Activated T-helper 1 cell treated with anti-CD3 and anti-CD28 coated beads, Interleukin-12 subunit alpha, Interleukin-12 subunit beta, Interleukin-2, Interleukin-4 antibody, amounts not matched to agents 30 ng/mL and 10 ng/mL and 1 ng/mL, durations not matched to agents 14 hours and 24 hours and 36 hours (primary cell): ENCODE results near the gene DOCK8. TPM values are rescaled to one million over a fixed set of nuclear protein-coding genes. Genes with fewer than 3 reads are reported as not detected.
A peak's percentile ranks its signal among the peaks of the same experiment; 100 is the strongest.
"Not testable (repeated sequence)": the region's sequence is repeated elsewhere in the genome, so short reads cannot be mapped to it uniquely, and the experiment has no call there.

ENCODE experiments used
- DNase-seq: peaks from one replicate; pipeline ENCODE4 v3.0.0; 2021; ENCODE audit warnings: low spot score
- H3K27ac Mint-ChIP-seq: one replicate; pipeline ENCODE4 v1.8.0; 2021; ENCODE audit warnings: mild to moderate bottlenecking, mixed read lengths
- H3K27me3 Mint-ChIP-seq: one replicate; pipeline ENCODE4 v1.8.0; 2022; ENCODE audit warnings: mild to moderate bottlenecking, moderate library complexity, mixed read lengths; ENCODE audit not compliant: insufficient read depth
- H3K36me3 Mint-ChIP-seq: one replicate; pipeline ENCODE4 v1.8.0; 2021; ENCODE audit warnings: low read depth, mixed read lengths
- H3K4me1 Mint-ChIP-seq: one replicate; pipeline ENCODE4 v1.8.0; 2021; ENCODE audit warnings: low read depth, mixed read lengths
- H3K4me3 Mint-ChIP-seq: one replicate; pipeline ENCODE4 v1.8.0; 2021; ENCODE audit warnings: mild to moderate bottlenecking, moderate library complexity, mixed read lengths
- H3K9me3 Mint-ChIP-seq: one replicate; pipeline ENCODE4 v1.8.0; 2021; ENCODE audit warnings: mixed read lengths
- intact Hi-C: fragments of 100-400 bp; cut with micrococcal nuclease; formaldehyde crosslinking; loops from one replicate; pipeline ENCODE4 v1.15.1; 2024
- total RNA-seq: library from RNA; stranded (reverse); gene quantifications from 2 replicates; pipeline ENCODE4 v1.2.3, GENCODE V29; 2022

Gene DOCK8
- total RNA-seq, 1 donor from 2014 or later = 120 TPM

DNA sequence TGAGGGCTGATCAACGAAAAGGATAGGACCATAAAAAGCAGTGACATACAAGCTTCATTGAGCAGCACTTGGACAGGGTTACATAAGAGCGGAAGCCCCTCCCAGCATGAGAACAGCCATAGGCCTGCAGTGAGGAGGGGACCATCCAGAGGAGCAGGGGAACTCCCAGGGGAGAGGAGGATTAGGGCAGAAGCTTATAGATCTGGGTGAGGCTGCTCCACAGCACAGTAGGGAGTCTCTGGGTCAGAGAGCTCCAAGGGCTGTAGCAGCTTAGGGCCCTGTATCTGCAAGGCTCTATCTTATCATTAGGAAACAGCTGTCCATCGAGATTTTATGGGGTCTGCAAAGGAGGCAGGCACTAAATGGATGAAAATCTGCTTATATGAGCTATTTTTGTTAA is 186.6 kb downstream of the DOCK8 start:
- Mint-ChIP-seq H3K9me3 (no peaks in the 10 kb centered on the region), H3K4me1 (peaks cover 9% of the 10 kb centered on the region), H3K36me3 (peaks cover 62% of the 10 kb centered on the region), H3K27ac (peak overlapping the region; percentile 88), H3K27me3 (no peaks in the 10 kb centered on the region), H3K4me3 (no peak overlapping the region)
- intact Hi-C loops = no loop called here
- DNase-seq = no peak

DNA sequence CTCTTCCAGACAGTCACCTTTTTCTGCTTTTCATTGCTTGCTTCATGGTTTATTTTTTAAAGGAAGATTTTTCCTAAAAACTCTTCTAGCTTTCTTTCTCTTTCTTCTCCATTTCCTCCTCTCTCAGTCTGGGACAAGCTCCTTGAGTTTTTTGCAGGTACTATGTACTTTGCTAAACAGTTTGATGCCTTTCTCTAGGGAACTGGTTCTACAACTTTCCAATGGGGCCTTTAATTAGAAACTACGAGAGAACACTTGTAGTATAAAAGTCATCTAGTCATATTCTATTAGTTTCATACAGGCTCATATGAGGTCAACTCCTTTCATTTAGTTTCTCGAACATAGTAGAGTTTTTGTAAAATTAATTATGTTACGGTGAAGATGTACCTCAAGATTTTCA is 189.6 kb downstream of the DOCK8 start:
- intact Hi-C loops = no loop called here
- Mint-ChIP-seq H3K9me3 (no peaks in the 10 kb centered on the region), H3K27me3 (no peaks in the 10 kb centered on the region), H3K27ac (no peak overlapping the region), H3K4me1 (peaks cover 9% of the 10 kb centered on the region), H3K4me3 (no peak overlapping the region), H3K36me3 (peaks cover 75% of the 10 kb centered on the region)
- no peak for DNase-seq

DNA sequence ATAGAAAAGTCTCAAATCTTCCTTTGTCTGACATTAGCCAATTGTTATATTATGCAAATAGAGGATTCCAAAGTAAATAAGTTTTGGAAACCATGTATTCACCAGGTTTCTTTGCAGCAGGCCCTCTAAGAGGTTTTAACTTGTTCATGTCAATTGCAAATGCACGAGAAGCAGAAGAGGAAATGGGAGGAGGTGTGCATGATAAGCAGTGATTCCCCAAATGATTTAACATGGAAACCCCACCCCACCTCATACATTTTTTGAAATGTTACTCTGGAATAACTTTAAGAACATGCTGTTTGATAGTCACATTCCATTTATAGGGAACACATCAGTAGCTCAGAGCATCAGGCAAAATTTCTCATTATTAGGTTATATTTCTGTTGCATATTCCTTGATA is 190.7 kb downstream of the DOCK8 start:
- Mint-ChIP-seq H3K27ac (no peak overlapping the region), H3K36me3 (peaks cover 72% of the 10 kb centered on the region), H3K4me3 (no peak overlapping the region), H3K4me1 (peaks cover 9% of the 10 kb centered on the region), H3K27me3 (no peaks in the 10 kb centered on the region), H3K9me3 (no peaks in the 10 kb centered on the region)
- intact Hi-C loops = no loop called here
- no peak for DNase-seq

DNA sequence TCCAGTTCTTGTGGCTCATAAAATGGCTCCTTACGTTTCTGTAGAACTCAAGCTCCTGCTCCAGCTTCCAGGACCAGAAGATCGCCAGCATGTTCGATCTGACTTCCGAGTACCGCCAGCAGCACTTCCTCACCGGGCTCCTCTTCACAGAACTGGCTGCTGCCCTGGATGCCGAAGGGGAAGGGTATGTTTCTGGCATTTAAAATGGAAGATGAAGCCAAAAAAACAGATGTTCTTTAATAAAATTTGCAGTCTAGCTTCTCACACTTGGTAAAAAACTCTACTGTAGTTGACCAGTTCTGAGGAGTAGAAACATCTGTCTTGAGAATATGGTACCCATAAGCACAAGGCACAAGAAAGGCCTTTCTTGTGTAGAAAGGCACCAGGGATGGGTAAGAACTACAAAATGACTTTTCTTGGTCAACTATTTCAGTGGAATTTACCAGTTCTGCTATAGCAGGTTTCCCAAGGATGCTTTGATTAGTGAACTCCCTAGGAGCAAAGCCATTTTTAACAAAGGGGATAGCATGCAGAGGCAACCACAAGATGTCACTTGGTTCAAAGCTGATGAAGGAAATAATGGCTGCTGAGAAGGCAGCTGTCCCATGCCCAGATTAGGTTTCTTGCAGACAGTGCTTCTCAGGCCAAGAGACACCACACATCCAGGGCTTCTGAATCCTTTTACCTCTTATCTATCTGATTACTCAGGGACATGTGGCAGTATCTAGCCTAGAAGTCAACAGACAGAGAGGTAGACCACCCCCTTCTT is 192.4 kb downstream of the DOCK8 start:
- Mint-ChIP-seq H3K9me3 (no peaks in the 10 kb centered on the region), H3K4me1 (peaks cover 3% of the 10 kb centered on the region), H3K4me3 (no peak overlapping the region), H3K27me3 (no peaks in the 10 kb centered on the region), H3K27ac (no peak overlapping the region), H3K36me3 (peaks cover 68% of the 10 kb centered on the region)
- DNase-seq = no peak
- intact Hi-C loops = no loop called here

DNA sequence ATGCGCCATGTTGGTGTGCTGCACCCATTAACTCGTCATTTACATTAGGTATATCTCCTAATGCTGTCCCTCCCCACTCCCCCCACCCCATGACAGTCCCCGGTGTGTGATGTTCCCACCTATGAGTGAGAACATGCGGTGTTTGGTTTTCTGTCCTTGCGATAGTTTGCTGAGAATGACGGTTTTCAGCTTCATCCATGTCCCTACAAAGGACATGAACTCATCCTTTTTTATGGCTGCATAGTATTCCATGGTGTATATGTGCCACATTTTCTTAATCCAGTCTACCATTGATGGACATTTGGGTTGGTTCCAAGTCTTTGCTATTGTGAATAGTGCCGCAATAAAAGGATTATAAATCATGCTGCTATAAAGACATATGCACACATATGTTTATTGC is 195.0 kb downstream of the DOCK8 start:
- DNase-seq, H3K27me3 Mint-ChIP-seq, H3K4me1 Mint-ChIP-seq, H3K4me3 Mint-ChIP-seq, H3K9me3 Mint-ChIP-seq, H3K27ac Mint-ChIP-seq, intact Hi-C loops: not testable (repeated sequence)
- H3K36me3 Mint-ChIP-seq = peaks cover 59% of the 10 kb centered on the region

DNA sequence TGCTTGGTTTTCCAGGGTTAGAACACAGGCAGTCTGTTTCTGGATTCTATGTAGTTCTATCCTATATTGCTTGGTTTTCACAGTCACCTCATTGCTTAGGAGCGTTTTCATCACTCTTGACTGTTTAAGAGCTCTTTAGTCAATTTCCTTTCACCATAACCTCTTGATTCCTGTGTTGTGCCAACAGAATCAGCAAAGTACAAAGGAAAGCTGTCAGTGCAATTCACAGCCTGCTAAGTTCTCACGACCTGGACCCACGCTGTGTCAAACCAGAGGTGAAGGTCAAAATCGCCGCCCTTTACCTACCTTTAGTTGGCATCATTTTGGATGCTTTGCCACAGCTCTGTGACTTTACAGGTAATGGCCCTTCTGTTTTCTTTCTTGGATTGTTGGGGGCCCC is 199.9 kb downstream of the DOCK8 start:
- H3K4me1 Mint-ChIP-seq = no peaks in the 10 kb centered on the region
- peaks cover 40% of the 10 kb centered on the region for H3K36me3 Mint-ChIP-seq
- no peaks in the 10 kb centered on the region for H3K27me3 Mint-ChIP-seq
- intact Hi-C loops = no loop called here
- H3K27ac Mint-ChIP-seq = no peak overlapping the region
- H3K9me3 Mint-ChIP-seq = no peaks in the 10 kb centered on the region
- DNase-seq = no peak
- no peak overlapping the region for H3K4me3 Mint-ChIP-seq

DNA sequence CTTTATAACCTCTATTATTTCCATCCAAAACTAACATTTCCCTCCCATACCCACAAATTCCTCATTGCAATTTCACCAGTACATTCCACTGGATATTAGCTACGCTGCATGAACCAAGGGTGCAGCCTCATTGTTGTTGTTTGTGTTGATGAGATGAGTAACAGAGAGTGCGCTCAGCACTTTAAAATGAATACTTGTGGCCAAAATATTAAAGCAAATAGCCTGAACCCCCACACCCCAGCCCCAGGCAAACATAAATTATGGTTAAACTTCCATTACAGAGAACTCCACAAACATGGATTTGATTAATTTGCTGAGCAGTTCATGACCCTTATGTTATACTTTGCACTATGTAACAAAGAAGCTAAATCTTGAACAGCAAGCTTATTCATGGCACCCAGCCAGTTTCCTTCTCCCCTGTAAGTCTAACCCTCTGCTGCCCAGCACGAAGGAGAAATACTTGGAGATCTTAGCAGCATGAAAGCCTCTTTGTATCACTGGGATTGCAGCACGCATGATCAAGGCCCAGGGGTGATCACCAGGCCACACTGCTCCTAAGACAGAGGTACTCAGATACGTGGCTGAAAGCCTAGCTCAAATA is 205.0 kb downstream of the DOCK8 start:
- Mint-ChIP-seq H3K4me3 (no peak overlapping the region), H3K27me3 (no peaks in the 10 kb centered on the region), H3K27ac (no peak overlapping the region), H3K36me3 (peaks cover 43% of the 10 kb centered on the region), H3K9me3 (no peaks in the 10 kb centered on the region), H3K4me1 (no peaks in the 10 kb centered on the region)
- intact Hi-C loops = no loop called here
- DNase-seq = no peak

DNA sequence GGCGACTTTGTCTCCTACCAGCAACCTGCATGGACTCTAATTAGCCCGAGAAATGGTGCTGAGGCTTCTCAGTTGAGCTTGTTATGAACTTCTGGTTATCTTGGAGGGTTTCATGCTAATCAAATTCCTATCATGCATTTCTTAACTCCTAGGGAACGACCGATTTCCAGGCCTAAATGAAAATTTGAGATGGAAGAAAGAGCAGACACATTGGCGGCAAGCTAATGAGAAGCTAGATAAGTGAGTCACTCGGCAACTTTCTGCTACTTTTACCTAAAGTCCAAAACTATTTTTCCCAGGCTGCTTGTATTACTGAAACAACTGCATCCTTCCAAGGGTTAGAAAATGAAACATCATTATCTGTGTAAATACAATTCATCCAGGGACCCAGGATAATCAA is 207.2 kb downstream of the DOCK8 start:
- intact Hi-C loops = no loop called here
- no peak for DNase-seq
- Mint-ChIP-seq H3K27me3 (no peaks in the 10 kb centered on the region), H3K27ac (no peak overlapping the region), H3K36me3 (peaks cover 35% of the 10 kb centered on the region), H3K4me1 (no peaks in the 10 kb centered on the region), H3K4me3 (no peak overlapping the region), H3K9me3 (no peaks in the 10 kb centered on the region)

DNA sequence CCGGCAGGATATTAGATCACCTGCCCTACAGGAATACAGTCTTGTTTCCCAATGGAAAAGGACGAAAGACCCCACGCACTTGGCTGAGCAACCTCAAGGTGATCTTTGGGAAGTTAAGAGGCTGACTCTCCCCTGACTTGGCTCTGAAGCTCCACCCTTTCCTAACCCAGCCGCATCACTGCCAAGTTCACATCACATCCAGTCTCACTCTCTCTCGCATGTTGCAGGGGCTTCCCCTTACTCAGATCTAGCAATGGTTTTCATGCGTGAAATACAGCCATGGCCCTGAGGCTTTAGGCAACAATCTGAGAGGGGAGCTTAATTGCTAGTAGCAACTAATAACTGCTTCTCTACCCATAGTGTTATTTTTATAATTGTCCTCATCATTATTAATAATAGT is 211.6 kb downstream of the DOCK8 start:
- no peak overlapping the region for H3K27ac Mint-ChIP-seq
- DNase-seq = no peak
- H3K27me3 Mint-ChIP-seq = no peaks in the 10 kb centered on the region
- H3K36me3 Mint-ChIP-seq = peaks cover 35% of the 10 kb centered on the region
- no peak overlapping the region for H3K4me3 Mint-ChIP-seq
- no peaks in the 10 kb centered on the region for H3K4me1 Mint-ChIP-seq
- H3K9me3 Mint-ChIP-seq = no peaks in the 10 kb centered on the region
- intact Hi-C loops = no loop called here

DNA sequence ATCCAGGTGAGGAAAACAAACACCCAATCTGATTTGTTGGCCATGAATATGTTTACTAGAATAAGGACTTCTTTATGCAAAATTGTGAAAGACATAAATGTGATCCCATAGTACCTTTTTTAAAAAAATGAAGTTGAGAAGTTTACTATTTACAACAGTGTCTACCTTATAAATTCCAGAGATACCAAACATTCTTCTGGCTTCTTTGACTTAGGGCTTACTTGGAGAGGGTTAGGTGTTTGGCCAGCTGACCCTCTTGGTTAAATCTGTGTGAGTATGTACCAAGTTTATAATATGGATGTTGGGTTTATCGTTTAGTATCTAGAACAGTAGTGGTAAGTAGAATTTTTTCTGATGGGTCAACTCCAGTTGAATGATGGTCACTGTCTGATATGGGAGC is 212.3 kb downstream of the DOCK8 start:
- Mint-ChIP-seq H3K4me1 (no peaks in the 10 kb centered on the region), H3K27ac (no peak overlapping the region), H3K4me3 (no peak overlapping the region), H3K36me3 (peaks cover 39% of the 10 kb centered on the region), H3K27me3 (no peaks in the 10 kb centered on the region), H3K9me3 (no peaks in the 10 kb centered on the region)
- DNase-seq = no peak
- intact Hi-C loops = no loop called here

DNA sequence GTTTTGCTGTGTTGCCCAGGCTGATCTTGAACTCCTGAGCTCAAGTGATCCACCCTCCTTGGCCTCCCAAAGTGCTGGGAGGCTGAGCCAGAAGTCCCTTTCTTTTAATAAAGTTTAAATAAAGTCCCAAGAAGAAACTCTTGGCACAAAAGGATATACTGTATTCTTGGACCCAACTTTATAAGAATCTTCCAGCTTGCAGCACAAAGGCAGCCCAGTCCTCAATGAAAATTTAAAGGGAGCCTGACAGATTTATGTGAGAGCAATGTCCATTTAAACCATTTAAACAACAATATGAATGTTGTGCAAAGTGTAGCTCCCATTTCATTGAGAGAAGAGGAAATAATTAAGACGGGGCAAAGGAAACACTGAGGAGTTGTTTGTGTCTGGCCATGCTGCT is 217.0 kb downstream of the DOCK8 start:
- H3K27me3 Mint-ChIP-seq = no peaks in the 10 kb centered on the region
- no peak for DNase-seq
- H3K27ac Mint-ChIP-seq = no peak overlapping the region
- no peaks in the 10 kb centered on the region for H3K9me3 Mint-ChIP-seq
- peaks cover 54% of the 10 kb centered on the region for H3K36me3 Mint-ChIP-seq
- intact Hi-C loops = no loop called here
- no peak overlapping the region for H3K4me3 Mint-ChIP-seq
- no peaks in the 10 kb centered on the region for H3K4me1 Mint-ChIP-seq

DNA sequence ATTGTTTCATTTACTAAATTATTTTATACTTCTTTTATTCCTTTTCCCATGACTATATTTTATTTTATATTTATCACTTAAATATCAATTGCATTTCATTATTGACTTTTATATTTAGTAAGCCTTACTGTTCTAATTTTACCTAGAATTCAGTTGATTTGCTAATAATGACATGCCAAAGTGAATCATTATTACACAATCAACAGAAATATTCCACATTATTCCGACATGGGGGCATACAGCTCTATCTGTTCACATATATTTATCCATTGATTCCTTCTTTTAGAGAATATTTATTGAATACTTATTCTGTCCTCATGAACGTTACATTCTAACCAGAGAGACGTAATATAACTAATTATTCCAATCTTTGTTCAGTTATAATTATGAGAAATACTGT is 221.8 kb downstream of the DOCK8 start:
- intact Hi-C loops = no loop called here
- Mint-ChIP-seq H3K9me3 (no peaks in the 10 kb centered on the region), H3K4me1 (no peaks in the 10 kb centered on the region), H3K27me3 (no peaks in the 10 kb centered on the region), H3K27ac (no peak overlapping the region), H3K36me3 (peaks cover 68% of the 10 kb centered on the region), H3K4me3 (no peak overlapping the region)
- no peak for DNase-seq

DNA sequence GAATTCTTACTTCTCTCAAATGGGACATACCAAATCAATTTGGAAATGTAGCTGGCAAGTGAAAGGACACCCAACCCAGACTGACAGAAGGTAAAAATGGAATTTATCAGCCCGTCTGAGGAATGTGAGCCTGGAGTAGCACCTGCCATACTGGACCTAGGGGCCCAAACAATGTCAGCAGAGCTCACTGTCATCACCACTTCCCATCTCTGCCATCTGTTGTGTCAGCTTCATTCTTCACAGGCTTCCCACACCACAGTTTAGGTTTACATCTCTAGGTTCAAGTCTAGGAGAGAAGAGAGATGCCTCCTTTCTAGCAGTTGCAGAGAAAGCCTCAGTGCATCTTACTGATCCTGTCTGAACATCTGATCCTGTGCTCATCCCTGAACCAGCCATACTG is 222.4 kb downstream of the DOCK8 start:
- DNase-seq = no peak
- no peak overlapping the region for H3K4me3 Mint-ChIP-seq
- intact Hi-C loops = no loop called here
- H3K27ac Mint-ChIP-seq = no peak overlapping the region
- no peaks in the 10 kb centered on the region for H3K9me3 Mint-ChIP-seq
- H3K36me3 Mint-ChIP-seq = peaks cover 69% of the 10 kb centered on the region
- H3K27me3 Mint-ChIP-seq = no peaks in the 10 kb centered on the region
- no peaks in the 10 kb centered on the region for H3K4me1 Mint-ChIP-seq

DNA sequence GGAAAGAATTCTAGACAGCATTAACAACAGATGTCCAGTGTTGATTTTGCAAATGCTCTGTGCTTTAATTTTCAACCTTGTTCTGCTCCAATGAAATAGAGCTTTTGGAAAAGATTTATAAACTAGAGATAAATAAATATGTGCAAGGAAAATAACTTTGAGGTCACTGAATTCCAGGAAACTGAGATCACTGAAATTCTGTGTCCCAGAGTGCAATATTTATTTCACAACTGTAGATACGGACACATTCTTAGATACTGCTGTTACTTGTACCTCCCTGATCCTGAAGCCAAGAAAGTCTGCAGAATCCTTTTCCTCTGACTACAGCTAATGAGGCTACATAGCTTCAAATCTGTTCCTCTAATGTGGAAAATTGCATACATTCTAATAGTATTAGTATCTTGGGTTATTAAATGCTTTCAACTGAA is 222.9 kb downstream of the DOCK8 start:
- H3K9me3 Mint-ChIP-seq = no peaks in the 10 kb centered on the region
- intact Hi-C loops = no loop called here

More for the DNA sequence above, 222.9 kb downstream of the DOCK8 start:
- Mint-ChIP-seq H3K27me3 (no peaks in the 10 kb centered on the region), H3K36me3 (peaks cover 69% of the 10 kb centered on the region), H3K4me1 (no peaks in the 10 kb centered on the region), H3K27ac (no peak overlapping the region), H3K4me3 (no peak overlapping the region)
- no peak for DNase-seq
